WTC11 (cell line): ENCODE data around the gene TBC1D22A. TPM values are rescaled to one million over a fixed set of nuclear protein-coding genes. Genes with fewer than 3 reads are reported as not detected.

ENCODE experiments used
- ATAC-seq: fragments of 200-7000 bp; cut with Tn5 transposase; 2 replicates; pipeline ENCODE4 v1.10.0; 2021; ENCODE audit warnings: mild to moderate bottlenecking, moderate library complexity
- CTCF ChIA-PET: fragments of 300-600 bp; sonication (Branson Sonifier 250); formaldehyde crosslinking; loops from one replicate; lab custom pipeline; 2021; ENCODE audit warnings: antibody characterized with exemption; lab: Charles Lee
- POLR2A ChIA-PET: fragments of 350-600 bp; sonication (Branson Sonifier 250); formaldehyde crosslinking; loops from one replicate; lab custom pipeline; 2021; ENCODE audit warnings: antibody characterized with exemption; lab: Charles Lee
- DNase-seq: peaks from one replicate; pipeline ENCODE4 v3.0.0; 2021; ENCODE audit warnings: low spot score
- H3K27ac Mint-ChIP-seq: 2 replicates; pipeline ENCODE4 v1.8.0; 2021; ENCODE audit warnings: mixed read lengths
- H3K27me3 Mint-ChIP-seq: 2 replicates; pipeline ENCODE4 v1.8.0; 2021; ENCODE audit warnings: low read depth, mild to moderate bottlenecking, moderate library complexity, mixed read lengths
- H3K36me3 Mint-ChIP-seq: 2 replicates; pipeline ENCODE4 v1.8.0; 2021; ENCODE audit warnings: mixed read lengths
- H3K4me1 Mint-ChIP-seq: 2 replicates; pipeline ENCODE4 v1.8.0; 2022; ENCODE audit warnings: mixed read lengths
- H3K4me3 Mint-ChIP-seq: 2 replicates; pipeline ENCODE4 v1.8.0; 2021; ENCODE audit warnings: mild to moderate bottlenecking, moderate library complexity, mixed read lengths
- H3K9me3 Mint-ChIP-seq: 2 replicates; pipeline ENCODE4 v1.8.0; 2021; ENCODE audit warnings: mixed read lengths
- ATF6 ChIP-seq: sonication (generic); formaldehyde crosslinking; IDR thresholded peaks from 2 replicates; pipeline ENCODE4 v1.8.1; 2023; ENCODE audit warnings: mild to moderate bottlenecking, missing genetic modification reagents
- ELF4 ChIP-seq: sonication (generic); formaldehyde crosslinking; IDR thresholded peaks from 2 replicates; pipeline ENCODE4 v1.8.1; 2022; ENCODE audit warnings: low read depth, mild to moderate bottlenecking, moderate library complexity, missing genetic modification reagents
- FOXK1 ChIP-seq: sonication (generic); formaldehyde crosslinking; IDR thresholded peaks from 2 replicates; pipeline ENCODE4 v1.8.0; 2022; ENCODE audit warnings: mild to moderate bottlenecking, moderate library complexity, missing genetic modification reagents
- IRF1 ChIP-seq: sonication (generic); formaldehyde crosslinking; IDR thresholded peaks from 2 replicates; pipeline ENCODE4 v1.8.0; 2023; ENCODE audit warnings: missing genetic modification reagents
- IRF2 ChIP-seq: sonication (generic); formaldehyde crosslinking; IDR thresholded peaks from 2 replicates; pipeline ENCODE4 v1.8.0; 2022; ENCODE audit warnings: low read depth, missing genetic modification reagents, borderline replicate concordance
- MLX ChIP-seq: sonication (generic); formaldehyde crosslinking; IDR thresholded peaks from 2 replicates; pipeline ENCODE4 v1.8.1; 2023; ENCODE audit warnings: mild to moderate bottlenecking, missing genetic modification reagents, moderate library complexity
- NR2C2 ChIP-seq: sonication (generic); formaldehyde crosslinking; IDR thresholded peaks from 2 replicates; pipeline ENCODE4 v1.8.0; 2022; ENCODE audit warnings: mild to moderate bottlenecking, missing genetic modification reagents
- PRDM15 ChIP-seq: sonication (generic); formaldehyde crosslinking; IDR thresholded peaks from 2 replicates; pipeline ENCODE4 v1.8.0; 2022; ENCODE audit warnings: missing genetic modification reagents
- PRRX2 ChIP-seq: fragments of 250-450 bp; sonication (Bioruptor Pico); IDR thresholded peaks from 2 replicates; pipeline ENCODE4 v1.8.0; 2021; ENCODE audit warnings: mild to moderate bottlenecking
- SOX15 ChIP-seq: fragments of 250-450 bp; sonication (Bioruptor Pico); IDR thresholded peaks from 2 replicates; pipeline ENCODE4 v1.9.0; 2021; ENCODE audit warnings: mild to moderate bottlenecking
- TEAD4 ChIP-seq: sonication (generic); formaldehyde crosslinking; IDR thresholded peaks from 2 replicates; pipeline ENCODE4 v1.8.0; 2022; ENCODE audit warnings: mild to moderate bottlenecking, missing genetic modification reagents
- TP53 ChIP-seq: sonication (generic); formaldehyde crosslinking; IDR thresholded peaks from 2 replicates; pipeline ENCODE4 v1.8.1; 2023; ENCODE audit warnings: mild to moderate bottlenecking, missing genetic modification reagents
- ZBTB43 ChIP-seq: sonication (generic); formaldehyde crosslinking; IDR thresholded peaks from 2 replicates; pipeline ENCODE4 v1.8.1; 2023; ENCODE audit warnings: mild to moderate bottlenecking, missing genetic modification reagents
- ZNF121 ChIP-seq: sonication (generic); formaldehyde crosslinking; IDR thresholded peaks from 2 replicates; pipeline ENCODE4 v1.8.0; 2023; ENCODE audit warnings: missing genetic modification reagents
- total RNA-seq: library from RNA; stranded (reverse); gene quantifications from 3 replicates; pipeline ENCODE4 v1.2.3, GENCODE V29; 2021

TBC1D22A gene
- total RNA-seq, 1 experiment from 2014 or later, result 18.1 TPM

- TF ChIP-seq IRF1 (CRISPR knock-in tag), result no peak
- no peak for TF ChIP-seq TP53 (CRISPR knock-in tag)
- no peak for TF ChIP-seq ZNF121
- no peak for TF ChIP-seq PRDM15 (CRISPR knock-in tag)
Measured at GRCh38 chr22:46860562-46860961, 98.1 kb downstream of the TBC1D22A start (continued).

- Mint-ChIP-seq H3K4me1 (peaks cover 25% of the 10 kb centered on the region), H3K27me3 (no peaks in the 10 kb centered on the region; the same call in 1 of the 2 replicates), H3K4me3 (no peak overlapping the region), H3K9me3 (0 out of 2 replicates have a peak, but pooled peaks cover 4% of the 10 kb centered on the region), H3K27ac (no peak overlapping the region), H3K36me3 (peaks cover 3% of the 10 kb centered on the region)
- no peak for DNase-seq
- POLR2A ChIA-PET, result no interaction called here
- ATAC-seq, result no peak
- TF ChIP-seq ELF4 (no peak), FOXK1 (CRISPR knock-in tag) (no peak), PRRX2 (CRISPR knock-in tag) (no peak), ZBTB43 (CRISPR knock-in tag) (no peak), NR2C2 (CRISPR knock-in tag) (no peak), SOX15 (CRISPR knock-in tag) (no peak), IRF1 (CRISPR knock-in tag) (no peak), ATF6 (CRISPR knock-in tag) (no peak), TEAD4 (CRISPR knock-in tag) (no peak), IRF2 (CRISPR knock-in tag) (no peak), MLX (CRISPR knock-in tag) (no peak)
- CTCF ChIA-PET, result interaction anchor here (3.1 kb wide), 1 partner anchor 59 kb away, joined by 8 read pairs; no protein-coding TSS in a partner anchor
Measured at GRCh38 chr22:46861468-46862367, 99.3 kb downstream of the TBC1D22A start.
